H9 (cell line): ENCODE measurements around the gene CARD11. TPM values are rescaled to one million over a fixed set of nuclear protein-coding genes. Genes with fewer than 3 reads are reported as not detected.

Experiments
- DNase-seq: peaks from one replicate; pipeline ENCODE4 v3.0.0-alpha.2; 2017
- H2AFZ ChIP-seq: one replicate; pipeline ENCODE4 v1.6.1; 2013; ENCODE audit warnings: mild to moderate bottlenecking, low read length, control low read depth, moderate library complexity
- H2AK5ac ChIP-seq: 2 replicates; pipeline ENCODE4 v1.6.1; 2013; ENCODE audit warnings: low read length, control low read depth, mixed read lengths; ENCODE audit not compliant: insufficient read length
- H2BK120ac ChIP-seq: one replicate; pipeline ENCODE4 v1.6.1; 2013; ENCODE audit warnings: low read depth, mild to moderate bottlenecking, low read length, control low read depth, inconsistent platforms; ENCODE audit not compliant: poor library complexity, severe bottlenecking
- H2BK12ac ChIP-seq: 2 replicates; pipeline ENCODE4 v1.6.1; 2013; ENCODE audit warnings: low read length, control low read depth, mixed read lengths, low read depth; ENCODE audit not compliant: insufficient read length
- H2BK15ac ChIP-seq: 2 replicates; pipeline ENCODE4 v1.6.1; 2013; ENCODE audit warnings: low read depth, low read length, control low read depth
- H2BK20ac ChIP-seq: one replicate; pipeline ENCODE4 v1.6.1; 2013; ENCODE audit warnings: low read depth, mild to moderate bottlenecking, low read length, control low read depth, inconsistent platforms; ENCODE audit not compliant: poor library complexity, severe bottlenecking
- H2BK5ac ChIP-seq: 2 replicates; pipeline ENCODE4 v1.6.1; 2013; ENCODE audit warnings: low read length, control low read depth, mixed read lengths; ENCODE audit not compliant: insufficient read length
- H3K14ac ChIP-seq: 2 replicates; pipeline ENCODE4 v1.6.1; 2013; ENCODE audit warnings: low read length, control low read depth; ENCODE audit not compliant: insufficient read depth
- H3K18ac ChIP-seq: 2 replicates; pipeline ENCODE4 v1.6.1; 2013; ENCODE audit warnings: low read depth, mild to moderate bottlenecking, mixed read lengths, low read length, control low read depth; ENCODE audit not compliant: insufficient read length
- H3K23ac ChIP-seq: 2 replicates; pipeline ENCODE4 v1.6.1; 2013; ENCODE audit warnings: low read length, control low read depth, mixed read lengths, low read depth; ENCODE audit not compliant: insufficient read length
- H3K23me2 ChIP-seq: 2 replicates; pipeline ENCODE4 v1.6.1; 2013; ENCODE audit warnings: low read depth, mild to moderate bottlenecking, mixed read lengths, low read length, control low read depth; ENCODE audit not compliant: insufficient read length, poor library complexity, severe bottlenecking
- H3K27ac ChIP-seq: 2 replicates; pipeline ENCODE4 v1.5.1; 2013; ENCODE audit warnings: low read length, control low read depth, mixed read lengths, low read depth; ENCODE audit not compliant: insufficient read length
- H3K27me3 ChIP-seq: 2 replicates; pipeline ENCODE4 v1.6.1; 2013; ENCODE audit warnings: low read length, control low read depth, inconsistent platforms; ENCODE audit not compliant: insufficient read depth
- H3K4ac ChIP-seq: 2 replicates; pipeline ENCODE4 v1.6.1; 2013; ENCODE audit warnings: low read depth, mild to moderate bottlenecking, control low read depth, inconsistent platforms, low read length, moderate library complexity
- H3K4me1 ChIP-seq: 2 replicates; pipeline ENCODE4 v1.6.1; 2013; ENCODE audit warnings: low read length, control low read depth, inconsistent platforms; ENCODE audit not compliant: insufficient read depth
- H3K4me2 ChIP-seq: 2 replicates; pipeline ENCODE4 v1.6.1; 2013; ENCODE audit warnings: low read length, control low read depth, mixed read lengths; ENCODE audit not compliant: insufficient read length, insufficient read depth
- H3K56ac ChIP-seq: 2 replicates; pipeline ENCODE4 v1.6.1; 2013; ENCODE audit warnings: low read depth, mild to moderate bottlenecking, mixed read lengths, low read length, control low read depth; ENCODE audit not compliant: insufficient read length
- H3K79me1 ChIP-seq: 2 replicates; pipeline ENCODE4 v1.6.1; 2013; ENCODE audit warnings: low read depth, mild to moderate bottlenecking, moderate library complexity, low read length, control low read depth, inconsistent platforms; ENCODE audit not compliant: insufficient read depth, poor library complexity, severe bottlenecking
- H3K79me2 ChIP-seq: 2 replicates; pipeline ENCODE4 v1.6.1; 2013; ENCODE audit warnings: low read length, control low read depth, inconsistent platforms; ENCODE audit not compliant: insufficient read depth
- H3K9ac ChIP-seq: 2 replicates; pipeline ENCODE4 v1.6.1; 2013; ENCODE audit warnings: low read length, control low read depth, mixed read lengths; ENCODE audit not compliant: insufficient read length; ENCODE audit errors: extremely low read depth
- H3K9me3 ChIP-seq: one replicate; pipeline ENCODE4 v1.6.1; 2013; ENCODE audit warnings: low read depth, low read length, inconsistent platforms; ENCODE audit not compliant: control insufficient read depth
- H3T11ph ChIP-seq: one replicate; pipeline ENCODE4 v1.6.1; 2013; ENCODE audit warnings: mild to moderate bottlenecking, low read length, control low read depth, inconsistent platforms
- H4K20me1 ChIP-seq: one replicate; pipeline ENCODE4 v1.6.1; 2013; ENCODE audit not compliant: control insufficient read depth, insufficient read length, insufficient read depth
- H4K5ac ChIP-seq: 2 replicates; pipeline ENCODE4 v1.6.1; 2013; ENCODE audit warnings: low read depth, mild to moderate bottlenecking, mixed read lengths, low read length, control low read depth; ENCODE audit not compliant: insufficient read length
- H4K8ac ChIP-seq: replicated peaks from 2 replicates; pipeline ENCODE4 v1.6.1; 2013; ENCODE audit warnings: low read length, control low read depth, mixed read lengths, low read depth; ENCODE audit not compliant: insufficient read length
- H4K91ac ChIP-seq: 2 replicates; pipeline ENCODE4 v1.6.1; 2013; ENCODE audit warnings: low read depth, mild to moderate bottlenecking, moderate library complexity, mixed read lengths, low read length, control low read depth; ENCODE audit not compliant: insufficient read length
- H3K27ac Mint-ChIP-seq, 3 experiments: 2 replicates in 2 of 3; 3 replicates in 1 of 3; pipeline ENCODE4 v1.8.0; 2020 to 2021; ENCODE audit warnings: mixed read lengths in 3 of 3, mild to moderate bottlenecking in 1 of 3, moderate library complexity in 1 of 3
- H3K27me3 Mint-ChIP-seq: 2 replicates; pipeline ENCODE4 v1.8.0; 2021; ENCODE audit warnings: low read depth, mild to moderate bottlenecking, moderate library complexity, mixed read lengths
- H3K36me3 Mint-ChIP-seq, 3 experiments: 2 replicates in 2 of 3; 3 replicates in 1 of 3; pipeline ENCODE4 v1.8.0; 2020 to 2021; ENCODE audit warnings: low read depth in 3 of 3, mixed read lengths in 3 of 3; ENCODE audit not compliant: insufficient read depth in 1 of 3
- H3K4me1 Mint-ChIP-seq, 2 experiments: 2 replicates each; pipeline ENCODE4 v1.8.0; 2020; ENCODE audit warnings: mixed read lengths in 2 of 2
- H3K4me3 Mint-ChIP-seq, 2 experiments: 2 replicates in 1 of 2; 3 replicates in 1 of 2; pipeline ENCODE4 v1.8.0; 2020 to 2021; ENCODE audit warnings: mild to moderate bottlenecking in 2 of 2, mixed read lengths in 2 of 2, moderate library complexity in 1 of 2
- H3K9me3 Mint-ChIP-seq, 2 experiments: 2 replicates in 1 of 2; 3 replicates in 1 of 2; pipeline ENCODE4 v1.8.0; 2020; ENCODE audit warnings: mild to moderate bottlenecking in 2 of 2, mixed read lengths in 2 of 2, moderate library complexity in 1 of 2
- CTCF ChIP-seq: fragments of 200-600 bp; sonication (generic); conservative IDR thresholded peaks from 3 replicates; pipeline ENCODE4 v1.8.0; 2021; ENCODE audit warnings: antibody characterized with exemption, mild to moderate bottlenecking
- WGBS: extraction: QIAGEN DNeasy Blood & Tissue Kit; methylation state at CpG from one replicate; pipeline ENCODE4 v1.1.7; 2013; ENCODE audit warnings: missing lambda C conversion rate, low lambda C conversion rate, mixed read lengths; ENCODE audit not compliant: insufficient read length; ENCODE audit errors: extremely low coverage; 5-methylcytosine and 5-hydroxymethylcytosine counted together
- total RNA-seq: library from RNA; stranded (reverse); gene quantifications from 2 replicates; pipeline ENCODE4 v1.2.1, GENCODE V29; 2021

The CARD11 gene
- total RNA-seq, 1 experiment from 2014 or later, result 20.0 TPM

GRCh38 chr7:2920041-2920440 lies 123.6 kb downstream of the CARD11 start:
- H3K23ac ChIP-seq, result no peak overlapping the region
- H3K36me3 Mint-ChIP-seq, result peaks cover 5 to 27% (median 18%) of the 10 kb centered on the region in 3 experiments; a peak in 6 of 7 replicates
- no peaks in the 10 kb centered on the region for H3K27me3 Mint-ChIP-seq
- no peak overlapping the region for H3K4me3 Mint-ChIP-seq
- H2AFZ ChIP-seq, result no peak overlapping the region
- H3K4me2 ChIP-seq, result no peak overlapping the region
- no peaks in the 10 kb centered on the region for H3K79me2 ChIP-seq
- whole genome bisulfite sequencing, result no CpG with 5 or more reads among the region's 4 CpGs
- H3K9me3 ChIP-seq, result no peaks in the 10 kb centered on the region
- H2AK5ac ChIP-seq, result no peak overlapping the region
- no peak overlapping the region for H4K8ac ChIP-seq
- no peak overlapping the region for H2BK120ac ChIP-seq
- DNase-seq, result no peak
- H2BK20ac ChIP-seq, result no peak overlapping the region
- peaks cover 0 to 2% of the 10 kb centered on the region in 2 experiments; a peak in 1 of 5 replicates for H3K9me3 Mint-ChIP-seq
- no peak overlapping the region for H2BK12ac ChIP-seq
- H3T11ph ChIP-seq, result no peak overlapping the region
- H3K79me1 ChIP-seq, result no peaks in the 10 kb centered on the region
- H2BK5ac ChIP-seq, result no peak overlapping the region
- no peak overlapping the region for H3K9ac ChIP-seq
- H3K4ac ChIP-seq, result no peak overlapping the region
- no peak overlapping the region for H4K5ac ChIP-seq
- no peak overlapping the region for H3K27ac ChIP-seq
- H3K27ac Mint-ChIP-seq, result no peak overlapping the region
- H3K14ac ChIP-seq, result no peak overlapping the region
- no peaks in the 10 kb centered on the region for H3K23me2 ChIP-seq
- peaks cover 5 to 15% of the 10 kb centered on the region in 2 experiments; a peak in 2 of 4 replicates for H3K4me1 Mint-ChIP-seq
- no peak overlapping the region for H3K18ac ChIP-seq
- H3K27me3 ChIP-seq, result no peaks in the 10 kb centered on the region
- no peak overlapping the region for H2BK15ac ChIP-seq
- TF ChIP-seq CTCF, result no peak
- H3K56ac ChIP-seq, result no peak overlapping the region
- no peak overlapping the region for H4K91ac ChIP-seq
- H3K4me1 ChIP-seq, result no peaks in the 10 kb centered on the region
- no peaks in the 10 kb centered on the region for H4K20me1 ChIP-seq
